H1 (cell line): ENCODE results near the gene MYOD1. TPM values are rescaled to one million over a fixed set of nuclear protein-coding genes. Genes with fewer than 3 reads are reported as not detected.

ENCODE experiments used
- GTF2F1 ChIP-seq: IDR thresholded peaks from 2 replicates; pipeline ENCODE4 v1.6.1; 2012; ENCODE audit warnings: low read depth, low read length, improper control_type of control experiment, borderline replicate concordance
- polyA plus RNA-seq, 7 experiments: library from polyadenylated mRNA; depleted of rRNA in 3 of 7; stranded (reverse) in 5 of 7; unstranded in 2 of 7; fragments of >200 nt in 5 of 7; fragments of 200-250 nt in 2 of 7; gene quantifications; 1 replicate in 5 of 7; 2 replicates in 1 of 7; 4 replicates in 1 of 7; pipeline versions ENCODE4 v1.2.1 to v1.2.3, GENCODE V29; 2011 to 2013; ENCODE audit warnings: missing spikeins in 2 of 7, mixed read lengths in 2 of 7
- total RNA-seq: library from RNA; stranded (reverse); fragmentation: NEBNext Ultra II Directional; extraction: Animal tissue kit (Norgen Biotek cat#: 25700); gene quantifications from 2 replicates; pipeline ENCODE4 v1.2.1, GENCODE V29; 2021
- TF ChIP-seq, protein P1 (sequence below): fragments of 300-600 bp; sonication (generic); IDR thresholded peaks from 2 replicates; pipeline ENCODE4 v1.7.1; 2012; ENCODE audit warnings: low read length, moderate library complexity, mild to moderate bottlenecking, inconsistent platforms; ENCODE audit not compliant: insufficient replicate concordance

Gene MYOD1
- total and polyA plus RNA-seq, 2 of the 8 experiments (the other 6 are each of a cell fraction or from before 2014, with no cell fraction given), result not detected

DNA sequence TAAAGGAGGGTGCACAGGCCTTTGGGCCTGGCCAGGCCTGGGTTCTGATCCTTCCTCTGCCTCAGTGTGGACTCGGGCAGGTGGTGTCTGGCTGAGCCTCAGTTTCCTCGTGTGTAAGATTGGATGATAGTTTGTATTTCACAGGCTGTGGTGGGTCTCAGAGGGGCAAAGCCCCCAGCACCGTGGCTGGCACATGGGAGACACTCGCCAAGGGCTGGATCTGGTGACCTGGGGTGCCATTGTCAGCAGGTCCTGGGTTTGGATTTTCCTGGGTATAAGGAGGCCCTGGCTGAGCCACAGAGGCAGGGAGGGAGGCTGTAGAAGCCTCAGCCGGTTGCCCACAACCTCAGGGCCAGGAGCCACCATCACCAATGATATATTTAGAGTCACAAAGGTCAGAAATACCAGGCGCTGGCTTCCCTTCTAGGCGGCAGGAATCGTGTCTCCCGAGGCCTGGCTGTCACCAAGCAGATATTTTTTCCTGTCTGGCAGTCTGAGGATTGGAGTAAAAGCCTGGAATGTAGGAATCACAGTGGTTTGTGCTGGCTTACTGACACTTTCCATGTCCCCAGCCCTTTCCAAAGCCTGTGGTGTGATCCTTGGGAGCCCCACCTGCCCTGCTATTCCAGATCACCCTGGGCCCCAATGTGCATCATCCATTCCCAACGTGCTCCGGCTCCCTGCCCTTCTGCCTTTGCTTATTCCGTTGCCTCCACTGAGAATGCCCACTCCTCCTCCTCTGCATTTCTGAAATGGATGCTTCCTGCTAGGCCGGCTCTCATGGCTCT is 30.8 kb downstream of the MYOD1 start (continued):
- TF ChIP-seq, protein P1, sequence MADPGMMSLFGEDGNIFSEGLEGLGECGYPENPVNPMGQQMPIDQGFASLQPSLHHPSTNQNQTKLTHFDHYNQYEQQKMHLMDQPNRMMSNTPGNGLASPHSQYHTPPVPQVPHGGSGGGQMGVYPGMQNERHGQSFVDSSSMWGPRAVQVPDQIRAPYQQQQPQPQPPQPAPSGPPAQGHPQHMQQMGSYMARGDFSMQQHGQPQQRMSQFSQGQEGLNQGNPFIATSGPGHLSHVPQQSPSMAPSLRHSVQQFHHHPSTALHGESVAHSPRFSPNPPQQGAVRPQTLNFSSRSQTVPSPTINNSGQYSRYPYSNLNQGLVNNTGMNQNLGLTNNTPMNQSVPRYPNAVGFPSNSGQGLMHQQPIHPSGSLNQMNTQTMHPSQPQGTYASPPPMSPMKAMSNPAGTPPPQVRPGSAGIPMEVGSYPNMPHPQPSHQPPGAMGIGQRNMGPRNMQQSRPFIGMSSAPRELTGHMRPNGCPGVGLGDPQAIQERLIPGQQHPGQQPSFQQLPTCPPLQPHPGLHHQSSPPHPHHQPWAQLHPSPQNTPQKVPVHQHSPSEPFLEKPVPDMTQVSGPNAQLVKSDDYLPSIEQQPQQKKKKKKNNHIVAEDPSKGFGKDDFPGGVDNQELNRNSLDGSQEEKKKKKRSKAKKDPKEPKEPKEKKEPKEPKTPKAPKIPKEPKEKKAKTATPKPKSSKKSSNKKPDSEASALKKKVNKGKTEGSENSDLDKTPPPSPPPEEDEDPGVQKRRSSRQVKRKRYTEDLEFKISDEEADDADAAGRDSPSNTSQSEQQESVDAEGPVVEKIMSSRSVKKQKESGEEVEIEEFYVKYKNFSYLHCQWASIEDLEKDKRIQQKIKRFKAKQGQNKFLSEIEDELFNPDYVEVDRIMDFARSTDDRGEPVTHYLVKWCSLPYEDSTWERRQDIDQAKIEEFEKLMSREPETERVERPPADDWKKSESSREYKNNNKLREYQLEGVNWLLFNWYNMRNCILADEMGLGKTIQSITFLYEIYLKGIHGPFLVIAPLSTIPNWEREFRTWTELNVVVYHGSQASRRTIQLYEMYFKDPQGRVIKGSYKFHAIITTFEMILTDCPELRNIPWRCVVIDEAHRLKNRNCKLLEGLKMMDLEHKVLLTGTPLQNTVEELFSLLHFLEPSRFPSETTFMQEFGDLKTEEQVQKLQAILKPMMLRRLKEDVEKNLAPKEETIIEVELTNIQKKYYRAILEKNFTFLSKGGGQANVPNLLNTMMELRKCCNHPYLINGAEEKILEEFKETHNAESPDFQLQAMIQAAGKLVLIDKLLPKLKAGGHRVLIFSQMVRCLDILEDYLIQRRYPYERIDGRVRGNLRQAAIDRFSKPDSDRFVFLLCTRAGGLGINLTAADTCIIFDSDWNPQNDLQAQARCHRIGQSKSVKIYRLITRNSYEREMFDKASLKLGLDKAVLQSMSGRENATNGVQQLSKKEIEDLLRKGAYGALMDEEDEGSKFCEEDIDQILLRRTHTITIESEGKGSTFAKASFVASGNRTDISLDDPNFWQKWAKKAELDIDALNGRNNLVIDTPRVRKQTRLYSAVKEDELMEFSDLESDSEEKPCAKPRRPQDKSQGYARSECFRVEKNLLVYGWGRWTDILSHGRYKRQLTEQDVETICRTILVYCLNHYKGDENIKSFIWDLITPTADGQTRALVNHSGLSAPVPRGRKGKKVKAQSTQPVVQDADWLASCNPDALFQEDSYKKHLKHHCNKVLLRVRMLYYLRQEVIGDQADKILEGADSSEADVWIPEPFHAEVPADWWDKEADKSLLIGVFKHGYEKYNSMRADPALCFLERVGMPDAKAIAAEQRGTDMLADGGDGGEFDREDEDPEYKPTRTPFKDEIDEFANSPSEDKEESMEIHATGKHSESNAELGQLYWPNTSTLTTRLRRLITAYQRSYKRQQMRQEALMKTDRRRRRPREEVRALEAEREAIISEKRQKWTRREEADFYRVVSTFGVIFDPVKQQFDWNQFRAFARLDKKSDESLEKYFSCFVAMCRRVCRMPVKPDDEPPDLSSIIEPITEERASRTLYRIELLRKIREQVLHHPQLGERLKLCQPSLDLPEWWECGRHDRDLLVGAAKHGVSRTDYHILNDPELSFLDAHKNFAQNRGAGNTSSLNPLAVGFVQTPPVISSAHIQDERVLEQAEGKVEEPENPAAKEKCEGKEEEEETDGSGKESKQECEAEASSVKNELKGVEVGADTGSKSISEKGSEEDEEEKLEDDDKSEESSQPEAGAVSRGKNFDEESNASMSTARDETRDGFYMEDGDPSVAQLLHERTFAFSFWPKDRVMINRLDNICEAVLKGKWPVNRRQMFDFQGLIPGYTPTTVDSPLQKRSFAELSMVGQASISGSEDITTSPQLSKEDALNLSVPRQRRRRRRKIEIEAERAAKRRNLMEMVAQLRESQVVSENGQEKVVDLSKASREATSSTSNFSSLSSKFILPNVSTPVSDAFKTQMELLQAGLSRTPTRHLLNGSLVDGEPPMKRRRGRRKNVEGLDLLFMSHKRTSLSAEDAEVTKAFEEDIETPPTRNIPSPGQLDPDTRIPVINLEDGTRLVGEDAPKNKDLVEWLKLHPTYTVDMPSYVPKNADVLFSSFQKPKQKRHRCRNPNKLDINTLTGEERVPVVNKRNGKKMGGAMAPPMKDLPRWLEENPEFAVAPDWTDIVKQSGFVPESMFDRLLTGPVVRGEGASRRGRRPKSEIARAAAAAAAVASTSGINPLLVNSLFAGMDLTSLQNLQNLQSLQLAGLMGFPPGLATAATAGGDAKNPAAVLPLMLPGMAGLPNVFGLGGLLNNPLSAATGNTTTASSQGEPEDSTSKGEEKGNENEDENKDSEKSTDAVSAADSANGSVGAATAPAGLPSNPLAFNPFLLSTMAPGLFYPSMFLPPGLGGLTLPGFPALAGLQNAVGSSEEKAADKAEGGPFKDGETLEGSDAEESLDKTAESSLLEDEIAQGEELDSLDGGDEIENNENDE, result no peak
- TF ChIP-seq GTF2F1, result no peak
